IPS-18a (cell line): ENCODE data around the gene TPSG1.

Experiments
- H3K27ac ChIP-seq: one replicate; pipeline ENCODE4 v1.5.1; 2013; ENCODE audit warnings: low read length
- H3K27me3 ChIP-seq: one replicate; pipeline ENCODE4 v1.6.1; 2013; ENCODE audit warnings: mild to moderate bottlenecking, low read length; ENCODE audit not compliant: control insufficient read depth, insufficient read depth
- H3K36me3 ChIP-seq: one replicate; pipeline ENCODE4 v1.6.1; 2013; ENCODE audit warnings: low read depth, low read length; ENCODE audit not compliant: control insufficient read depth
- H3K4me1 ChIP-seq: one replicate; pipeline ENCODE4 v1.6.1; 2013; ENCODE audit warnings: low read depth, low read length; ENCODE audit not compliant: control insufficient read depth
- H3K4me3 ChIP-seq: one replicate; pipeline ENCODE4 v1.5.1; 2013; ENCODE audit warnings: low read length
- H3K9ac ChIP-seq: one replicate; pipeline ENCODE4 v1.6.1; 2013; ENCODE audit warnings: mild to moderate bottlenecking, low read length, moderate library complexity
- H3K9me3 ChIP-seq: one replicate; pipeline ENCODE4 v1.6.1; 2013; ENCODE audit warnings: low read depth, low read length; ENCODE audit not compliant: control insufficient read depth

The TPSG1 gene

DNA sequence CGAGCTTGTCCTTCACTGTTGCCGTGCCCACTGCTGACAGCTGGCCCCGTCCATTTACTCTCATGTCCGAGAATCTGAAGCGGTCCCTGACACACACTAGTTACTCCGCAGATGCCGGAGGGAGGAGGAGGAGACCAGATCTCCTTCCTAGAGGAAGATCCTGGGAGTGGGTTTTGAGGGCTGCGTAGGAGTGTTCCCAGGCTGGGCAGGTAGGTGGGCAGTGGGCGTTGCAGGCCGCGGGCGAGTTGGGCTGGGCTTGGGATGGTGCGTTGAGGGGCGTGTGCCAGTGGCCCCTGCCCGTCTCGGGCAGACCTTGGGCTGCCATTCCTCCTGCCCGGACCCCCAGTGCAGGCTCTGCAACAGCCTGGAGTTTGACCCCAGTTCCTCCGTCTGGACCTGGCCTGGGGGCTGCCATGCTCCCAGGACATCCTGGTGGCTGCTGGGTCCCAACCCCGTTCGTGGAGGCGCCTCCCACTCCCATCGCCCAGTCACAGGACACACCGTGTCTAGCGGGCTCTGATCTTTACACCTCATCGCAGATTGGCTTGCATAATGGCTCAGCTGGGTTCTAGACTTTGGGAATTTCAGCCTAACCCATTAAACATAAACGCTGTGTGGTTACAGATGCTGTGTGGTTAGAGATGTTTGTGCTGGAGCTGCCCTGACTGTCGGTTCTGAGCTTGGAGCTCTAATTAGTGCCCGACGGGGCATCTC is 49.3 kb downstream of the TPSG1 start:
- no peaks in the 10 kb centered on the region for H3K36me3 ChIP-seq
- H3K9me3 ChIP-seq: no peaks in the 10 kb centered on the region
- no peak overlapping the region for H3K9ac ChIP-seq
- H3K27ac ChIP-seq: no peak overlapping the region
- no peaks in the 10 kb centered on the region for H3K27me3 ChIP-seq
- no peak overlapping the region for H3K4me3 ChIP-seq
- no peaks in the 10 kb centered on the region for H3K4me1 ChIP-seq

- Histone ChIP-seq H3K36me3 (no peaks in the 10 kb centered on the region), H3K4me1 (no peaks in the 10 kb centered on the region), H3K9ac (no peak overlapping the region), H3K27ac (no peak overlapping the region), H3K27me3 (no peaks in the 10 kb centered on the region), H3K9me3 (no peaks in the 10 kb centered on the region), H3K4me3 (no peak overlapping the region)
Observed at GRCh38 chr16:1174477-1175357, 50.4 kb downstream of the TPSG1 start.

DNA sequence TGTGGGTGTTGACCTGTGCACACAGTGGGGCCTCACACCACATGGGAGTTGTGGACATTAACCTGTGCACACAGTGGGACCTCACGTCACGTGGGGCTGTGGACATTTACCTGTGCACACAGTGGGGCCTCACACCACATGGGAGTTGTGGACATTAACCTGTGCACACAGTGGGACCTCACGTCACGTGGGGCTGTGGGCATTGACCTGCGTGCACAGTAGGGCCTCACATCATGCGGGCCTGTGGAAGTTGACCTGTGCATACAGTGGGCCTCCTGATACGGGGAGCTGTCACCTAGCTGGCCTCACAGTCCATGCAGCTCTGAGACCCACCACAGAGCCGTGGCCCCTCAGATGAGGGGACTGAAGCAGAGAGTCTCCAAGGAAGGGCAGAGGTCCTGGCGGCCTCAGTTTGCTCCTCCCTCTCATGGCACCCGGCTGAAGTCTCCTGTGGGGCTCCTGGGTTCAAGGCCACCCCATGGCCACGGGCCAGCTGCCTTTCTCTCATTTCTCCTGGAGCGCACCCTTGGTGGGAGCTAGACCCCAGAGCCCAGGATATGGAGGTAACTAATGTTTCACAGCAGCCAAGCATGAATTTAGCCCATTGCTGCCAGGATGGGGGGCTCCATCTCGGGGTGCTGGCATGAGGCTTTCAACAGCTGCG is 51.1 kb downstream of the TPSG1 start:
- no peaks in the 10 kb centered on the region for H3K27me3 ChIP-seq
- H3K4me1 ChIP-seq: no peaks in the 10 kb centered on the region
- H3K9me3 ChIP-seq: no peaks in the 10 kb centered on the region
- no peaks in the 10 kb centered on the region for H3K36me3 ChIP-seq
- H3K9ac ChIP-seq: no peak overlapping the region
- H3K27ac ChIP-seq: no peak overlapping the region
- H3K4me3 ChIP-seq: no peak overlapping the region

DNA sequence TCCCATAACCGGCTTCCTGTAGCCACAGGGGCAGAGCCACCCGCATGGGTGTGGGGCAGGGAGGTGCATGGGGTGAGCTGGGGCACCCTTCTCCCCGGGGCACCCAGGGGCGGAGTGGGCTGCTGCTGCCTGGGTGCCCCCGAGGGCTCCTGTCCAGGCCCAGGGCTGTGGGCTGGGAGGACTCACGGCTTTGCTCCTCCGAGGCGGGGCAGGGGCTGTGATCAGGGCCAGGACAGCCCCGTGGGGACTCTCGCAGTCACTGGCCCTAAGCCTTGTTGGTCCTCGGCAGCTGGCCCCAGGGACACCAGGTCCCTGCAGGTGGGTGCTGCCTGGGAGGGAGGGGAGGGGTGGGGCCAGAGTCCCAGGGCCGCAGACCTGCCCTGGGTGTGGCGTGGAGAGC is 52.4 kb downstream of the TPSG1 start:
- H3K9ac ChIP-seq: no peak overlapping the region
- H3K36me3 ChIP-seq: no peaks in the 10 kb centered on the region
- no peak overlapping the region for H3K4me3 ChIP-seq
- H3K9me3 ChIP-seq: no peaks in the 10 kb centered on the region
- H3K27ac ChIP-seq: no peak overlapping the region
- no peaks in the 10 kb centered on the region for H3K4me1 ChIP-seq
- H3K27me3 ChIP-seq: no peaks in the 10 kb centered on the region

GRCh38 chr16:1171854-1172428 is 53.1 kb downstream of the TPSG1 start:
- Histone ChIP-seq H3K4me3 (no peak overlapping the region), H3K36me3 (no peaks in the 10 kb centered on the region), H3K9me3 (no peaks in the 10 kb centered on the region), H3K27me3 (no peaks in the 10 kb centered on the region), H3K9ac (no peak overlapping the region), H3K27ac (no peak overlapping the region), H3K4me1 (no peaks in the 10 kb centered on the region)
